Measurements from ENCODE around the gene GPR78.
"Not testable (repeated sequence)": the region's sequence is repeated elsewhere in the genome, so short reads cannot be mapped to it uniquely, and the experiment has no call there.

The GPR78 gene

GRCh38 chr4:8568068-8568668 is 12.0 kb upstream of the GPR78 start:
- no peak for DNase-seq

- DNase-seq = no peak
These were observed 10.0 kb upstream of the GPR78 start for GRCh38 chr4:8570201-8570600.

GRCh38 chr4:8571702-8572685 is 8.2 kb upstream of the GPR78 start:
- DNase-seq = no peak

DNA sequence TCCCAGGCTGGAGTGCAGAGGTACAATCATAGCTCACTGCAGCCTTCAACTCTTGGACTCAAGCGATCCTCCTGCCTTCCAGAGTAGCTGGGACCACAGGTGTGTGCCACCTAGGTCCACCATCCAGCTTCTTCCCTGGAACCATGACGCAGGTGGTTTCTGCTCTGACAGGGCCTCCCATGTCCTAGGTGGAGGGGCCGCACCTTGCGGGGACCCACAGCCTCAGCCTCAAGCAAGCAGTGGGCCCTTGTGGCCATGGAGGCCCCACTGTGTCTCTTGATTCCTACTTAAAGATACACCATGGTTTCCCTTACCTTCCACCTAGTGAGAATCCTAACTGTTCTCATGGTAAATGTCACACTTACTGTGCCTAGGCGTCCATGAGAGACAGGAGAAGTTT is 6.9 kb upstream of the GPR78 start:
- DNase-seq = no peak

- no peak for DNase-seq
These were observed 5.3 kb upstream of the GPR78 start for GRCh38 chr4:8574796-8575370.

- DNase-seq = no peak
These were observed 4.7 kb upstream of the GPR78 start for GRCh38 chr4:8575457-8575856.

- not testable (repeated sequence) for DNase-seq
These were observed 3.6 kb upstream of the GPR78 start for GRCh38 chr4:8576591-8576990.

DNA sequence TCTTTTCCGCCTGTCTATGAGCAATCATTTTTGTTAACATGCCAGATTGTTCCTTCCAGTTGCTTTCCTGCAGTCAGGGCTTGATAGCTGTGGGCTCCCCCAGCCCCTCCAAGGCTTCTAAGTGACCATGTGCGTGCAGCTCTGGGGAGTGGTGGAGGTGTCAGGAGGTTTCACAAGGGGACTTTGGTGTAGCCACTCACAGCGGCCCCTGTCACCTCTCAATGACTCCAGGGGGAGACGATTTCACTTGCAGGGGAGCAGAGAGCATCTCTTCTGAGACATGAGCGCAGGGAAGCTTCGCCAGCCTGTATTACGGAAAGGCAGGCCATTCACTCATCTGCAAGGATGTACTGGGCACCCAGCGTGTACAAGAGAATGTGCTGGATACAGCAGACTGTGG is 3.1 kb upstream of the GPR78 start:
- no peak for DNase-seq

DNA sequence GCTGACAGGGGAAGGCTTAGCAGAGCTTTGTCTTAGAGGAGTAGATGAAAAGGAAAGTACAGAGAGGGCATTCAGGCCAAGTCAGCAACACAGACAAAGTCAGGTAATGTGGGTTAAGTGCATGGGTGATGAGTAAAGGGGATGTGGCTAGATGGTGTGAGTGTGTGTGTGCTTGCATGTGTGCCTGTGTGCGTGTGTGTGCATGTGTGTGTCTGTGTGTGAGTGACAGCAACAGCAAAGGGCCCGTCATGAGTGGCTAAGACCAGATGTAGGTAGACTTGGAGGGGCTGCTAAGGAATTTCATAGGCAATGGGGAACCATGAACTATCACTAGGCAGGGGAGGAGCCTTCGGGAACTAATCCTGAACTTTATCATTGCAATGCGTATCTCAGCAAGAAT is 2.2 kb upstream of the GPR78 start:
- no peak for DNase-seq

DNA sequence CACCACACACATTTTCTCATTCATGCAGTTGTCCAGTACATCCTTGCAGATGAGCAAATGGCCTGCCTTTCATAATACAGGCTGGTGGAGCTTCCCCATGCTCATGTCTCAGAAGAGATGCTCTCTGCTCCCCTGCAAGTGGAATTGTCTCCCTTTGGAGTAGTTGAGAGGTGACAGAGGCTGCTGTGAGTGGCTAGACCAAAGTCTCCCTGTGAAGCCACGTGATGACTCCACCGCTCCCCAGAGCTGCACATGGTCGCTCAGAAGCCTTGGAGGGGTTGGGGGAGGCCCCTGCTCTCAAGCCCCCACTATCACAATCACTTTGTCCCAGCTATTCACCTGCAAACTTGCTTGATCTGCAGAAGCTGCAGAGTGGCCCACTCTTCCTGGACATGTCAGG is 1.5 kb upstream of the GPR78 start:
- no peak for DNase-seq

- DNase-seq = no peak
These were observed 469 bp upstream of the GPR78 start for GRCh38 chr4:8579526-8580320.

- no peak for DNase-seq
These were observed 1.1 kb downstream of the GPR78 start for GRCh38 chr4:8581094-8581861.

DNA sequence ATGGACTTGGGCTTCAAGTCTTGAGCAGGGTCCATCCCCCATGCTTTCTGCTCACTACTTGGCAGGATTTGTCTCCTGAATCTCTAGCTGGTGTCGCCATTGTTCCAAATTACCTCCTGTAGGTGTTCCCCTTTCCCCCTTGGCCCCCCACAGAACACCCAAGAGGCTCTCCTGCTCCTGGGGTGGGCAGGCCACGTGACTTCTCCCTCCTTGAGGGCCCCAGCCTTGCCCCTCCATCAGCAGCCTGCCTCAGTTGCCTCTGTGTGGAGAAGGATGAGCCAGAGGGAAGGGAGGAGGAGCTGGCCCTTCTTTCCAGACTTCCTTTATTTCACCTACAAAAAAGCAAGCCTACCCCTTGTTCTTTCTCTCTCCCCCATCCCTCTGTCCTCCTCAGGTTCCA is 1.8 kb downstream of the GPR78 start:
- DNase-seq = no peak

DNA sequence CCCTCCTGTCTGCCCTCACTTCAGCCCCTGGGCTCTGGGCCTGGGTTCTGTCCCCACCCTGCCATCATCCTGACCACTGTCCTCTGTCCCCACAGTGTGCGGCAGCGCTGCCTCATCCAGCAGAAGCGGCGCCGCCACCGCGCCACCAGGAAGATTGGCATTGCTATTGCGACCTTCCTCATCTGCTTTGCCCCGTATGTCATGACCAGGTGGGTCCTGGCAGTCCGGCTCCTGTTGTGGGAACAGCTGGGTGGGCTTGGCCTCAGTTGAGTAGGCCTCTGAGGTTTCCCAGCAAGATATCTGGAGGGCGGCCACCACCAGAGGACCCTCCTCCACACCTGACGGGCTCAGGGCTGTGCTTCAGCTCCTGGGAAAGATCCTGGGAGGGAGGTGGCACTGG is 2.2 kb downstream of the GPR78 start:
- no peak for DNase-seq

GRCh38 chr4:8582941-8583654 is 2.9 kb downstream of the GPR78 start:
- DNase-seq = no peak

DNA sequence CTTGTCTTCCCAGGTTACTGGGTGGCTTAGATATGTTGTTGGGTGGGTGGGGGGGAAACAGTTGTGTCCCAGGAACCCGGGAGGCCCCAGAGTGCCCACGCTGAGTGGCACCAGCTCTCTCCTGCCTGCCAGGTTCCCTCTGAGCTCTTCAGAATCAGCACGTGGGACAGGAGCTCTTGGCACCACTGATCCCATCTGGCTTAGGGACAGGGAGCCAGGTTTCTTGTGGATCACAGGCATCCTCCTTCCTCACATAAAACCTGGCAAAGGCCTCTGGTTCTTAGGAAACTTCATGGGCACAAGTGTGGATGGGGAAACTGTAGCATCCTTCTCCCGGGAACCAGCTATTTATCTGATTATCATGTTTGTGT is 3.4 kb downstream of the GPR78 start:
- no peak for DNase-seq

- no peak for DNase-seq
These were observed 5.0 kb downstream of the GPR78 start for GRCh38 chr4:8585186-8585585.

GRCh38 chr4:8585721-8586212 is 5.6 kb downstream of the GPR78 start:
- no peak for DNase-seq

DNA sequence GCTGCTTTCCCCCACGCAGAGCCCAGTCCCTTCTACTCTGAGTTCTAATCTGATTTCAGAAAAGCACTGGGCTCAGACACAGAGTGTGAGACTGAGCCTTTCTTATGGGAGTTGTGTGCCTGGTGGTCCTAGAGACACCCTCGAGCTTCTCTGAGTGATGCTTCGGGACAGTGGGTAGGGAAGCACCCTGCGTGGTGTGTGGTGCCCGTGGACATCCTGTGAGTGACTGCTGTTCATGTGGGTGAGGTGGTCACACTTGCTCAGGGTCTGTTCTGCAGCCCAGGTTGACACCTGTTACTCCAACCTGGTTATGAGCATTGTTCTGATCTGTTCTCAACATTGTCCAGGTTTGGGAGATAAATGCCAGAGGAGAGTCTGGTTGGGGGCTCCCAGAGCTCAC is 6.1 kb downstream of the GPR78 start:
- no peak for DNase-seq

GRCh38 chr4:8586671-8587468 is 6.7 kb downstream of the GPR78 start:
- DNase-seq = no peak

Measured in activated CD4-positive, alpha-beta T cell treated with anti-CD3 and anti-CD28 coated beads, Interleukin-2, amount 50 U/mL, for 1 hour (primary cell).